ENCODE measurements around the gene CHRND.
A peak's percentile ranks its signal among the peaks of the same experiment; 100 is the strongest.

CHRND gene

DNA sequence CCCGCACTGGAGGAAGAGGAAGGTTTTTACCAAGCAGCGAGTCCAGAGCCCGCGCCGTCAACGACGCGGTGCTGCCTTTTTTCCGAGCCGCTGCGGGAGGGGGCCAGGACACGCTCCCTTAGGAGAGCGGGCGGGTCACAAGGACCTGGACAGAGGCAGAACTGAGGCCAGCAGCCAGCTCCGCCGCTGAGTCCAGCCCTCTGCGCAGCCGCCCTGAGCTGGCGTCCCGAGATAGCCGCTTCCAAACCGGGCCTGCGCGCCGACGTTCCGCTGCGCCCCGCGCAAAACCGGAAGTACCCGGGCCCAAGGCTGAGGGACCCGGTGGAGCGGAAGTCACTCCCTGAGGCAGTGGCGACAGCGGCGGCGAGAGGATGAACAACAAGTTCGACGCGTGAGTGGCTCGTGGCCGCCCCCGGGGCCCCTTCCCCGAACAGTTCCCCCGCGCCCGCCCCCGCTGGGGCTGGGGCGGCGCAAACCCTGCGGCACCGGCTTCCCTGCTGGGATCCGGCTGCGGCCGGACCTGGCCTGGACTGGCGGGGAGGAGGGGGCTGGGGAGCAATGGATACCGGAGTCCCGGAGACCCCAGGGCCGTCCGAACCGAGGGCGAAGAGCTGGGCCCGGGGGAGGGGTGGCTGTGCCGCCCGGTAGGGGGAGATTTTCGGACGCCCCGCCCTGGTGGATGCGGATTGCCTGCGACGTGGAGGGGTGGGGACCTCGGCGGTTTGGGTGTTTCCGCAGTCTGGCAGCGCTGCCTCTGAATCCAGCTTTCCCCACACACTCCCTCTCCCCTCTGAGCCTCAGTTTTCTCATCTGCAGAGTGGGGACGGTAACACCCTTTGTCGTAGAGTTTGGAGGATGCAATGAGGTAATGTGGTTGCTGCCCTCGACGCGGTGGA, 24.6 kb downstream of the CHRND start, which contains the start of the genes EIF4E2 and TIGD1:
Gene EIF4E2 (plus strand): TSS at position 336 of the 896 bp plus-strand sequence. CDS start 36 bp downstream, at position 372.
Gene TIGD1 (minus strand): TSS at position 204 of the 896 bp plus-strand sequence. CDS start 675 bp downstream, outside the sequence.
- no peak for TF ChIP-seq EZH2 (IDR thresholded peaks at IDR 0.05; ENCODE audit: borderline replicate concordance, low read depth, low read length, severe bottlenecking)
- TF ChIP-seq, protein P1, sequence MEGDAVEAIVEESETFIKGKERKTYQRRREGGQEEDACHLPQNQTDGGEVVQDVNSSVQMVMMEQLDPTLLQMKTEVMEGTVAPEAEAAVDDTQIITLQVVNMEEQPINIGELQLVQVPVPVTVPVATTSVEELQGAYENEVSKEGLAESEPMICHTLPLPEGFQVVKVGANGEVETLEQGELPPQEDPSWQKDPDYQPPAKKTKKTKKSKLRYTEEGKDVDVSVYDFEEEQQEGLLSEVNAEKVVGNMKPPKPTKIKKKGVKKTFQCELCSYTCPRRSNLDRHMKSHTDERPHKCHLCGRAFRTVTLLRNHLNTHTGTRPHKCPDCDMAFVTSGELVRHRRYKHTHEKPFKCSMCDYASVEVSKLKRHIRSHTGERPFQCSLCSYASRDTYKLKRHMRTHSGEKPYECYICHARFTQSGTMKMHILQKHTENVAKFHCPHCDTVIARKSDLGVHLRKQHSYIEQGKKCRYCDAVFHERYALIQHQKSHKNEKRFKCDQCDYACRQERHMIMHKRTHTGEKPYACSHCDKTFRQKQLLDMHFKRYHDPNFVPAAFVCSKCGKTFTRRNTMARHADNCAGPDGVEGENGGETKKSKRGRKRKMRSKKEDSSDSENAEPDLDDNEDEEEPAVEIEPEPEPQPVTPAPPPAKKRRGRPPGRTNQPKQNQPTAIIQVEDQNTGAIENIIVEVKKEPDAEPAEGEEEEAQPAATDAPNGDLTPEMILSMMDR (IDR thresholded peaks at IDR 0.05; ENCODE audit: borderline replicate concordance, extremely low read depth, low read length, poor library complexity, severe bottlenecking): peak; percentile 51
- Histone ChIP-seq H3K27me3 (ENCODE audit: insufficient read depth, low read length, poor library complexity) (no peaks in the 10 kb centered on the region), H3K4me3 (ENCODE audit: low read depth in 1 of 2, low read length in 2 of 2) (peak within 1 kb of the TSS; percentile 77 to 94), H3K4me1 (ENCODE audit: insufficient read depth, low read length) (peaks cover 53% of the 10 kb centered on the region), H3K9ac (ENCODE audit: low read depth, low read length) (peak within 1 kb of the TSS; percentile 98), H4K20me1 (ENCODE audit: insufficient read depth, low read length) (peaks cover 38% of the 10 kb centered on the region), H2AFZ (ENCODE audit: low read depth, low read length) (peak within 1 kb of the TSS; percentile 99), H3K27ac (ENCODE audit: low read length) (peak within 1 kb of the TSS; percentile 96), H3K79me2 (ENCODE audit: insufficient read depth, low read length) (peaks cover 95% of the 10 kb centered on the region), H3K9me3 (ENCODE audit: insufficient read depth, low read length, severe bottlenecking) (no peaks in the 10 kb centered on the region), H3K4me2 (ENCODE audit: insufficient read depth, low read length) (peak within 1 kb of the TSS; percentile 94), H3K36me3 (ENCODE audit: insufficient read depth, low read length) (peaks cover 38% of the 10 kb centered on the region)
- ATAC-seq (ENCODE audit: insufficient read depth, low read depth) (peak; percentile 93), DNase-seq (peak; percentile 93)

DNA sequence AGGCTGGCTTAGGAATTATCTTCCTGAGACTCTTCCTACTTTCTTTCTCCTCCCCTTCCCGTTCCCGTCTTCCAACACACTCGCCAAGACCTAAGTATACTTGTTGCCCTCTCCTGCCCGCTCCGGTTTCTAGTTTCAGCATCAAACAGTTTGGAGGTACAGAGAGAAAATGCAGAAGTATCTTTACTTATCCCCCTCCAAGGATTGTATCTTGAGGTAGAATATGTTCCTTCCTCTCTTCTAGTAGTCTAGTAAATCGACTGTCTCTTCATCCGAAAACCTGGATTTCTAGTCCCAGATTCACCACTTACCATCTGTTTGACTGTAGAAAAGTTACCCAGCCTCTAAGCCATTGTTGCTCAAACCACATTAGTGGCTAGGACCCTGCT, 25.3 kb downstream of the CHRND start:
- Histone ChIP-seq H3K27ac (ENCODE audit: low read length) (peak overlapping the region; percentile 96), H3K4me3 (ENCODE audit: low read depth in 1 of 2, low read length in 2 of 2) (peak overlapping the region; percentile 77 to 94; a peak in 3 of 4 replicates), H4K20me1 (ENCODE audit: insufficient read depth, low read length) (peaks cover 36% of the 10 kb centered on the region), H3K4me1 (ENCODE audit: insufficient read depth, low read length) (peaks cover 53% of the 10 kb centered on the region), H3K79me2 (ENCODE audit: insufficient read depth, low read length) (peaks cover 93% of the 10 kb centered on the region), H3K9ac (ENCODE audit: low read depth, low read length) (peak overlapping the region; percentile 98), H3K9me3 (ENCODE audit: insufficient read depth, low read length, severe bottlenecking) (no peaks in the 10 kb centered on the region), H3K36me3 (ENCODE audit: insufficient read depth, low read length) (peaks cover 38% of the 10 kb centered on the region), H3K27me3 (ENCODE audit: insufficient read depth, low read length, poor library complexity) (no peaks in the 10 kb centered on the region), H3K4me2 (ENCODE audit: insufficient read depth, low read length) (peak overlapping the region; percentile 94), H2AFZ (ENCODE audit: low read depth, low read length) (peak overlapping the region; percentile 99)
- no peak for ATAC-seq (ENCODE audit: insufficient read depth, low read depth)
- no peak for DNase-seq
- TF ChIP-seq EZH2 (IDR thresholded peaks at IDR 0.05; ENCODE audit: borderline replicate concordance, low read depth, low read length, severe bottlenecking): no peak
- TF ChIP-seq, protein P1 (IDR thresholded peaks at IDR 0.05; ENCODE audit: borderline replicate concordance, extremely low read depth, low read length, poor library complexity, severe bottlenecking): no peak

DNA sequence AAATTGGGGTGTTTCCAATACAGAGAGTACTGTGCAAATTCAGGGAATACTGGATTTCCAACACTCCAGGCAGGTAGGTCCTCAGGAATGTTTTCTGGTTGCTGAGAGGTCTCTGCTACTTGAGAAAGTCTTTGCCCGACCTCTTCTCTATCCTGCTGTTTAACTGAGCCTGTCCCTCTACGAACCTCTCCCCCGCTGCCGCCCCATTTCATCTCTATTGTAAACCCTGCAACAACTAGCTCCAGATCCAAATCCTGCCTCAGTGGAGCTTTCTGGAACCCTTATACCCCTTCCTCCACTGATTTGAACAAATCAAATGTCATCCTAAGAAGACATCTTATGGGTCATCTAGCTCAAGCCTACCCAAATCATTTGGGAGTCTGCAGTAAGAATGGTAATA, 25.8 kb downstream of the CHRND start:
- Histone ChIP-seq H3K27ac (ENCODE audit: low read length) (no peak overlapping the region; the same call in 1 of the 2 replicates), H2AFZ (ENCODE audit: low read depth, low read length) (no peak overlapping the region), H3K9ac (ENCODE audit: low read depth, low read length) (peak overlapping the region; percentile 98; the same call in 1 of the 2 replicates), H3K79me2 (ENCODE audit: insufficient read depth, low read length) (peaks cover 91% of the 10 kb centered on the region), H3K27me3 (ENCODE audit: insufficient read depth, low read length, poor library complexity) (no peaks in the 10 kb centered on the region), H3K9me3 (ENCODE audit: insufficient read depth, low read length, severe bottlenecking) (no peaks in the 10 kb centered on the region), H4K20me1 (ENCODE audit: insufficient read depth, low read length) (peaks cover 34% of the 10 kb centered on the region), H3K4me3 (ENCODE audit: low read depth in 1 of 2, low read length in 2 of 2) (peak overlapping the region in 1 of 2 experiments; percentile 94; a peak in 2 of 4 replicates), H3K36me3 (ENCODE audit: insufficient read depth, low read length) (peaks cover 38% of the 10 kb centered on the region), H3K4me1 (ENCODE audit: insufficient read depth, low read length) (peaks cover 52% of the 10 kb centered on the region), H3K4me2 (ENCODE audit: insufficient read depth, low read length) (peak overlapping the region; percentile 94)
- TF ChIP-seq EZH2 (IDR thresholded peaks at IDR 0.05; ENCODE audit: borderline replicate concordance, low read depth, low read length, severe bottlenecking): no peak
- TF ChIP-seq, protein P1 (IDR thresholded peaks at IDR 0.05; ENCODE audit: borderline replicate concordance, extremely low read depth, low read length, poor library complexity, severe bottlenecking): no peak
- DNase-seq (no peak), ATAC-seq (ENCODE audit: insufficient read depth, low read depth) (no peak)
